ENCODE results near the gene COL5A2. TPM values are rescaled to one million over a fixed set of nuclear protein-coding genes. Genes with fewer than 3 reads are reported as not detected.

COL5A2 gene
- total and polyA plus RNA-seq, 4 donors: 3.2 to 83.5 (median 9.1) TPM

DNA sequence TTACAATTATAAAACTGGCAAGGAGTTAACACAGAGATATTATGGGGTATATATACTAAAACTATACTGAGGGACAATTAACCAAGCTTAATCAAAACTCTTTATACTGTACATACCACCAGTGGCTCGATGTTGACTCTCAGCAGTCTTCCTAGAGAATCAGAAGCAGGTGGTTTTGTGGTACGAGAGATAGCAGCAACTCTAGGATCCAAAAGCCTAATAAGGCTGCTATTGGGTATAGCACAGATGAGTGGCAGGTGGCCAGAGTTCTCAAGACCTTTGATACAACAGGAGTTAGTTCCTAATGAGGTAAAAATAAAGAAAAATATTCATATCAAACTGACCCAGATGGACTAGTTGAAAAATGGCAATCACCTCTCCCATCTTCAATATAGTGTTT lies 45.5 kb upstream of the COL5A2 start (continued):
- TF ChIP-seq FOXA2 (IDR thresholded peaks at IDR 0.05): no peak
- TF ChIP-seq, protein P1, sequence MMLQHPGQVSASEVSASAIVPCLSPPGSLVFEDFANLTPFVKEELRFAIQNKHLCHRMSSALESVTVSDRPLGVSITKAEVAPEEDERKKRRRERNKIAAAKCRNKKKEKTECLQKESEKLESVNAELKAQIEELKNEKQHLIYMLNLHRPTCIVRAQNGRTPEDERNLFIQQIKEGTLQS (IDR thresholded peaks at IDR 0.05): no peak

DNA sequence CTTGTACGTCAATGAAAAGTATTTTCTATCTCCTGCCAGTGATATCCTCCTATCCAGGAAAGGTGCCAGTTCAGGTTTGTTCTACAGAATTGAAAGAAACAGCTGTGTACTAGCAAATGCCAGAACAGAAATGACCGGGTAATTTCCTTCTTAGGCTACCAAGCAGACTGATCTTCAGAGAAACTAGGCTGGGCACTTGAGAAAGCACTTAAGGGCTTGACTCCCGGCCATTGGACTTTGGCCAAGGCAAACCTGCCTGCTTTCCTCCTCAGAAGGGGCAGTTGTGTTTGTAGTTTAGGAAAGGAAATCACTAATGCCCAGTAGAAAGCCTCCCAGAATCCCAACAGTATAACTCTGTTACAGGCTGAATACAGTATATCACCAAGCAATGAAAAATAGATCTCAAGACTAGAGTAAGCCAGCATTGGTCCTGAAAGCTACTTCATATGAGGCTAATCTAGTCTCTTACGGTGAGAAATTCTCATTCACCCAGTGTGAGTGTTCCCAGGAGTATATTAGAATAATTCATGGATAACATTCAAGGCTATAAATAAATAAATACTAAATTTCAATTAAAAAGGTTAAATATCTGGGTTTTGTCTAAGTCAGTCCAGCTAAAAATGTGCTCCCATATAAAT lies 43.0 kb upstream of the COL5A2 start:
- Histone ChIP-seq H3K27ac (ENCODE audit: low read depth in 1 of 2, low read length in 2 of 2) (no peak overlapping the region), H3K4me3 (ENCODE audit: low read depth in 1 of 3, low read length in 3 of 3) (no peak overlapping the region), H3K9ac (ENCODE audit: low read depth in 1 of 2, low read length in 2 of 2) (no peak overlapping the region), H3K27me3 (ENCODE audit: control insufficient read depth in 4 of 4, insufficient read depth in 4 of 4, low read length in 3 of 4) (no peaks in the 10 kb centered on the region), H3K4me1 (ENCODE audit: control insufficient read depth in 4 of 4, insufficient read depth in 4 of 4, low read length in 3 of 4) (no peaks in the 10 kb centered on the region), H3K36me3 (ENCODE audit: control insufficient read depth in 4 of 4, insufficient read depth in 3 of 4, low read depth in 1 of 4, low read length in 3 of 4) (no peaks in the 10 kb centered on the region), H3K9me3 (ENCODE audit: control insufficient read depth in 4 of 4, low read length in 3 of 4) (no peaks in the 10 kb centered on the region)
- DNase-seq (ENCODE audit: low spot score): no peak
- TF ChIP-seq RAD21 (IDR thresholded peaks at IDR 0.05): no peak
- TF ChIP-seq, protein P2, sequence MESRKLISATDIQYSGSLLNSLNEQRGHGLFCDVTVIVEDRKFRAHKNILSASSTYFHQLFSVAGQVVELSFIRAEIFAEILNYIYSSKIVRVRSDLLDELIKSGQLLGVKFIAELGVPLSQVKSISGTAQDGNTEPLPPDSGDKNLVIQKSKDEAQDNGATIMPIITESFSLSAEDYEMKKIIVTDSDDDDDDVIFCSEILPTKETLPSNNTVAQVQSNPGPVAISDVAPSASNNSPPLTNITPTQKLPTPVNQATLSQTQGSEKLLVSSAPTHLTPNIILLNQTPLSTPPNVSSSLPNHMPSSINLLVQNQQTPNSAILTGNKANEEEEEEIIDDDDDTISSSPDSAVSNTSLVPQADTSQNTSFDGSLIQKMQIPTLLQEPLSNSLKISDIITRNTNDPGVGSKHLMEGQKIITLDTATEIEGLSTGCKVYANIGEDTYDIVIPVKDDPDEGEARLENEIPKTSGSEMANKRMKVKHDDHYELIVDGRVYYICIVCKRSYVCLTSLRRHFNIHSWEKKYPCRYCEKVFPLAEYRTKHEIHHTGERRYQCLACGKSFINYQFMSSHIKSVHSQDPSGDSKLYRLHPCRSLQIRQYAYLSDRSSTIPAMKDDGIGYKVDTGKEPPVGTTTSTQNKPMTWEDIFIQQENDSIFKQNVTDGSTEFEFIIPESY (IDR thresholded peaks at IDR 0.05): no peak
- no peak for TF ChIP-seq YY1 (IDR thresholded peaks at IDR 0.05)
- no peak for TF ChIP-seq JUND (IDR thresholded peaks at IDR 0.05)
- TF ChIP-seq, protein P3, sequence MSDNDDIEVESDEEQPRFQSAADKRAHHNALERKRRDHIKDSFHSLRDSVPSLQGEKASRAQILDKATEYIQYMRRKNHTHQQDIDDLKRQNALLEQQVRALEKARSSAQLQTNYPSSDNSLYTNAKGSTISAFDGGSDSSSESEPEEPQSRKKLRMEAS (IDR thresholded peaks at IDR 0.05): no peak
- no peak for TF ChIP-seq EGR1 (IDR thresholded peaks at IDR 0.05; ENCODE audit: low read depth in 2 of 2)
- TF ChIP-seq FOXA2 (IDR thresholded peaks at IDR 0.05): no peak
- TF ChIP-seq RXRA (IDR thresholded peaks at IDR 0.05): no peak
- TF ChIP-seq, protein P4, sequence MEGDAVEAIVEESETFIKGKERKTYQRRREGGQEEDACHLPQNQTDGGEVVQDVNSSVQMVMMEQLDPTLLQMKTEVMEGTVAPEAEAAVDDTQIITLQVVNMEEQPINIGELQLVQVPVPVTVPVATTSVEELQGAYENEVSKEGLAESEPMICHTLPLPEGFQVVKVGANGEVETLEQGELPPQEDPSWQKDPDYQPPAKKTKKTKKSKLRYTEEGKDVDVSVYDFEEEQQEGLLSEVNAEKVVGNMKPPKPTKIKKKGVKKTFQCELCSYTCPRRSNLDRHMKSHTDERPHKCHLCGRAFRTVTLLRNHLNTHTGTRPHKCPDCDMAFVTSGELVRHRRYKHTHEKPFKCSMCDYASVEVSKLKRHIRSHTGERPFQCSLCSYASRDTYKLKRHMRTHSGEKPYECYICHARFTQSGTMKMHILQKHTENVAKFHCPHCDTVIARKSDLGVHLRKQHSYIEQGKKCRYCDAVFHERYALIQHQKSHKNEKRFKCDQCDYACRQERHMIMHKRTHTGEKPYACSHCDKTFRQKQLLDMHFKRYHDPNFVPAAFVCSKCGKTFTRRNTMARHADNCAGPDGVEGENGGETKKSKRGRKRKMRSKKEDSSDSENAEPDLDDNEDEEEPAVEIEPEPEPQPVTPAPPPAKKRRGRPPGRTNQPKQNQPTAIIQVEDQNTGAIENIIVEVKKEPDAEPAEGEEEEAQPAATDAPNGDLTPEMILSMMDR (IDR thresholded peaks at IDR 0.05; ENCODE audit: low read depth, low read length, missing input control): no peak
- TF ChIP-seq HNF4G (IDR thresholded peaks at IDR 0.05): no peak
- TF ChIP-seq GABPA (IDR thresholded peaks at IDR 0.05 in 1 of 2, conservative IDR thresholded peaks at IDR 0.05 in 1 of 2): no peak
- TF ChIP-seq FOXA1 (IDR thresholded peaks at IDR 0.05): no peak
- TF ChIP-seq TAF1 (conservative IDR thresholded peaks at IDR 0.05): no peak
- TF ChIP-seq, protein P1 (IDR thresholded peaks at IDR 0.05): no peak
- TF ChIP-seq SP1 (IDR thresholded peaks at IDR 0.05): no peak
- TF ChIP-seq HNF4A (conservative IDR thresholded peaks at IDR 0.05): no peak
- TF ChIP-seq NR2F2 (IDR thresholded peaks at IDR 0.05): no peak
- TF ChIP-seq, protein P5, sequence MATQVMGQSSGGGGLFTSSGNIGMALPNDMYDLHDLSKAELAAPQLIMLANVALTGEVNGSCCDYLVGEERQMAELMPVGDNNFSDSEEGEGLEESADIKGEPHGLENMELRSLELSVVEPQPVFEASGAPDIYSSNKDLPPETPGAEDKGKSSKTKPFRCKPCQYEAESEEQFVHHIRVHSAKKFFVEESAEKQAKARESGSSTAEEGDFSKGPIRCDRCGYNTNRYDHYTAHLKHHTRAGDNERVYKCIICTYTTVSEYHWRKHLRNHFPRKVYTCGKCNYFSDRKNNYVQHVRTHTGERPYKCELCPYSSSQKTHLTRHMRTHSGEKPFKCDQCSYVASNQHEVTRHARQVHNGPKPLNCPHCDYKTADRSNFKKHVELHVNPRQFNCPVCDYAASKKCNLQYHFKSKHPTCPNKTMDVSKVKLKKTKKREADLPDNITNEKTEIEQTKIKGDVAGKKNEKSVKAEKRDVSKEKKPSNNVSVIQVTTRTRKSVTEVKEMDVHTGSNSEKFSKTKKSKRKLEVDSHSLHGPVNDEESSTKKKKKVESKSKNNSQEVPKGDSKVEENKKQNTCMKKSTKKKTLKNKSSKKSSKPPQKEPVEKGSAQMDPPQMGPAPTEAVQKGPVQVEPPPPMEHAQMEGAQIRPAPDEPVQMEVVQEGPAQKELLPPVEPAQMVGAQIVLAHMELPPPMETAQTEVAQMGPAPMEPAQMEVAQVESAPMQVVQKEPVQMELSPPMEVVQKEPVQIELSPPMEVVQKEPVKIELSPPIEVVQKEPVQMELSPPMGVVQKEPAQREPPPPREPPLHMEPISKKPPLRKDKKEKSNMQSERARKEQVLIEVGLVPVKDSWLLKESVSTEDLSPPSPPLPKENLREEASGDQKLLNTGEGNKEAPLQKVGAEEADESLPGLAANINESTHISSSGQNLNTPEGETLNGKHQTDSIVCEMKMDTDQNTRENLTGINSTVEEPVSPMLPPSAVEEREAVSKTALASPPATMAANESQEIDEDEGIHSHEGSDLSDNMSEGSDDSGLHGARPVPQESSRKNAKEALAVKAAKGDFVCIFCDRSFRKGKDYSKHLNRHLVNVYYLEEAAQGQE (IDR thresholded peaks at IDR 0.05): no peak
- 81% methylated on average over 4 of the region's 4 CpGs for WGBS
